ENCODE results near the gene GTPBP4.
"Not testable (repeated sequence)": the region's sequence is repeated elsewhere in the genome, so short reads cannot be mapped to it uniquely, and the experiment has no call there.

GTPBP4 gene

DNA sequence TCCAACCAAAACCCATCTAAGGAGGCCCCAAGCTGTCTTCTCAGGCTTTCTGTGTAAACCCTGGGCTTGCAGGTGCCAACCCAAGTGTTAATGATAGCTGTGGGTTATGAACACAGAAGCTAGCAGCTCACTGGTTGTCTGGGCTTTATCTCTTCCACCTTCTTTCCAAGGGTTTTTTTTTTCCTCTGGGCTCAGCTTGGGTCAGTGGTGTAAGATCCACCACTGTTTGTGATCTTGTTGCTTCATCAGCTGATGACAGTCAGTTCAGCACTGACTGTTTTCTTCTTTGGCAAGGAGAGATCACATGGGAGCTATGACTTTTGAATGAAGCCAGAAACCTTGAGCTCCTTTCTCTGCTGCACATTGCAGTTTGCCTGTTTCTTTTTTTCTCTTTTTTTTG, 4.6 kb downstream of the GTPBP4 start:
- DNase-seq: no peak

DNA sequence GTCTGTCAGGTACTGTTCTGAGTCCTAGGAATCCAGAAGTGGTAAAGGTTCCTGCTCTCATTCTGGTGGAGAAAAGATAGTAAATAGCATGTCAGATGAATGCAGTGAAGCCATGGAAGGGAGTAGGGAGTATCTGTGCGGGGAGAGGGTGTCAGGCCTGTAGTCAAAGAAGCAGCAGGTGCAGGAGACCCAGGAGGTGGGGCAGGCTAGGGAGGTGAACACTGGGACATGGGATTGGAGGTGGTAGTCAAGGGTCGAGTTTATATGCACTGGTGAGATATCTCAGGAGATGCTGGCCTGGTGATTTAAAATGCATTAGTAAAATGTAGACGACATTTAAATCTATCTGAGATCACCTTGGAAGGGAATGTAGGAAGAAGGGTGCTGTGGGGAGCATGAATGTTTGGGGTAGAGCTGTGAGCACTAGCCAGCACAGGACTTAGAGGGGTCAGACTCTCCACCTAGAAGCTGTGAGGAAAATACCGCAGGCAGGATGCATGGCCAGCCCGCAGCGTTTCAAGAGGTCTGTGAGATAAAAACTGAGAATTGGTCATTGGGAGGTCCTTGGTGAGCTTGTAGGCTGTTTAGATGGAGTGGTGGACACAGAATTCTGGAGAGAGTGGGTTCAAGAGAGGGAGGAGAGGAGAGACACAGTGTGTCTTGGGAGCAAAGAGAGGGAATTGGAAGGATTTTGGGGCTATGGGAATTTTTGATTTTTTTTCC, 6.8 kb downstream of the GTPBP4 start:
- no peak for DNase-seq

DNA sequence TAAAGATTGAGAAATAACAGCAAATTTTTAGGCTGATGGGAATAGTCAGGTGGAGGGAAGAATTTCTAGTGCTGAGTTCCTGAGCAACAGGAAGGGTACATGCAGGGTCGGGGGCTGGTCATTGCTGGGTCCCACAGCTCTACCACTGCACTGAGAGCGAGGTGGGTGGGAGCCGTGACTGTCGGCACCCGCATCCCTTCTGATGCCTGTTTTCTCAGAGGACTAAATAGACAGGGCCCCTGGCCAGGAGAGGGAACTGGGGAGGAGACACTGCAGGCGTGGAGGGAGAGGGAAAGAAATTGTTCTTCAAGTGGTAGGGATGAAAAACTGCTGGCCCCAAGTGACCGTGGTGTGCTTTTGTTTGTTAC, 7.3 kb downstream of the GTPBP4 start:
- no peak for DNase-seq

DNA sequence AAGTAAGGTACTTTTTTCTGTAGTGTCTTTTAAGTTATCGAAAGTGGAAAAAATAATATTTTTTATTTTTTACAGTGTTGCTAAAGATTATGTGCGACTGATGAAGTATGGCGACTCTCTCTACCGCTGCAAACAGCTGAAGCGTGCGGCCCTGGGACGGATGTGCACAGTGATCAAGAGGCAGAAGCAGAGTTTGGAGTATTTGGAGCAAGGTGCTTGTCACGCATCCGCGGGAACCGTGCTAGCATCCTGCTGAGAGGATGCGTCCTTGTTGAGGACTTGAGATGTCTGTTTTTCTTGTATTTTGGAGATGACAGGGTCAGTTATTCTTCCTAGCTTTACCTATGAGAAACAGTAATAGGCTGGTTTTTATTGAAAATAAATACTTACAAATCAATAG, 7.8 kb downstream of the GTPBP4 start:
- no peak for DNase-seq

- DNase-seq: no peak
Measured at GRCh38 chr10:997266-998022, 9.2 kb downstream of the GTPBP4 start.

DNA sequence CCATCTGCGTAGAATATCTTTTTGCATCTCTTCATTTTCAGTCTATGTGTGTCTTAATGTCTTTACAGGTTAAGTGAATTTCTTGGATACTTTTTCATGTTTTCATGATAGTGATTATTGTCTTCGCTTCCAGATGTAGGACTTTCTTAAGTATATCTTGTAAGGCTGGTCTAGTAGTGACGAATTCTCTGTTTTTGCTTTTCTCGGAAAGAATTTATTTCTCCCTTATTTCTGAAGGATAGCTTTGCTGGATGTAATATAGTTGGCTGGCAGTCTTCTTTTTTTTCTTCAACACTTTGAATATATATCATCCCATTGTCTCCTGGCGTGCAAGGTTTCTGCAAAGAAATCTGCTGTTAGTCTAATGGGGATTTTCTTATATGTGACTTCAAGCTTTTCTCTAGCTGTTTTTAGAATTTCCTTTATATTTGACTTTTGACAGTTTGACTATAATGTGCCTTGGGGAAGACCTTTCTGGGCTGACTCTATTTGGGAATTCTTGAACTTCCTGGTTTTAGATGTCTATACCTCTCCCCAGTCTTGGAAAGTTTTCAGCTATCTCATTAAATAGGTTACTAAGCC, 14.3 kb downstream of the GTPBP4 start:
- no peak for DNase-seq

DNA sequence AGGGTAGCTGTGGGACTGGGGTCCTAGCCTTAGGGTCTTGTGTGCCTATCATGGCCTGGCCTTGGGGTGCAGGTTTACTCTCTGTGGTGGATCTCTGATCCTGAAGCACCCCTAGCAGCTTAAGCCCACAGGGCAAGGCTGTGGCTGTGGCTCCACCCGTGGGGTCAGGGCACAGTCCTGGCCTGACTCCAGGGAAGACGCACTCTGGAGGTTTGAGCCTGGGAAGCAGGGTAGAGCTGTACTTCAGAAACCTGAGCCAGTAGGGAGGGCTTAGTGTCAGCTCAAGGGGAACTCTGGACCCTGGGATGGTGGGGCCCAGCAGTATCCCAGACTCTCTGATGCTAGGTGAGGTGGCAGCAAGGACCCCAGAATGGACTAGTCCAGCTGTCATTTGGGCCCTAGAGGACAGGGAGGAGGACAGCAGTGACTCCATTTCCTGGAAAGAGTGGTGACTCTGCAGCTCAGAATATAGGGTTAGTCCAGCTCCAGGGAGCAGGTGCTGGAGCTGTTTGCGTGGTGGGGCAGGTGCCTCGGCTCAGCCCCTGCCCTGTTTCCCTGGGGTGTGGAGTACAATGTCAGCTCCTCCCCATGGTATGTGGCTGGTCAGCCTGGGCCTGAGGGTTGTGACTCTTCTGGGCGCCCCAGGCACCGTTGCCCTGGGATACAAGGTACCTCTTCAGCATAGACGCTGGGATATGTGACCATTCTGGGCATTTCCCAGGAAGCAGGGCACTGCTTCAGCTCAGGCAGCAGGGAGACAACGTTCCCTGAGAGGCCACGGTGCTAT, 15.8 kb downstream of the GTPBP4 start:
- no peak for DNase-seq

- DNase-seq: no peak
Measured at GRCh38 chr10:1006573-1006972, 18.3 kb downstream of the GTPBP4 start.

DNA sequence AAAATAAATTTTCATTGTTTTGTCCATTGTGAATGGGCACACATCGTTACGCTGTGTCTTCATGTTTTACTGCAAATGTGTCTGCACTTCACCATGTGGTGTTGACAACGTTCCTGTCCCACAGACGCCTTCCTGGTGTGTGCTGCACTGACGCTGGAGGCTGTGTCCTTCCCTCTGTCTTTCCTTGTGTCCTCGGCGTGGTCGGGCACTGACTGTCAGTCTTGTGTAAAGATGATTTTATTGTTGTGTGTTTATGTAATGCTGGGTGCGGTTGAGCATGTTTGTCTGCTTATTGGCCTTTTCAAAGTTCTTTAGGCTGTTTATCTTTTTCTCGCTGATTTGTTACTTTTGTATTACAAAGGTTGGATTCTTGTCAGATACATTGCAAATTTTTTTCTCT, 19.3 kb downstream of the GTPBP4 start:
- DNase-seq: no peak

DNA sequence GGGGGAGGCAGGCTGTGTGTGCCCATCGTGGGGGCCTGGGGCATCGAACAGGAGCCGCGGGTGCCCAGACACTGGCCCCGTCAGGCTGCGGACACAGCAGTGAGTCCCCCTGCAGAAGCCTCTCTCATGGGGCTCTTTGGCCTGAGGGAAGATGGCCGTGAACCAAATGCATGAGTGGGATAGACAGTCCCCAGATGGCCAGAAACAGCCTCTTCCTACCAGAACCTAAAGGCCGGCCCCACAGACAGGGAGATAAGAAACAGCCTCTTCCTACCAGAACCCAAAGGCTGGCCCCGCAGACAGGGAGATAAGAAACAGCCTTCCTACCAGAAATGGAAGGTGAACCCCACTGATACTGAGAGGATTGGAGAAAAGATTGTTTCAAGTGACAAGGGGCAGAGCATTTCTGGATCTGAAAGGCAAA, 20.8 kb downstream of the GTPBP4 start:
- DNase-seq: no peak

- DNase-seq: not testable (repeated sequence)
Measured at GRCh38 chr10:1009947-1010346, 21.7 kb downstream of the GTPBP4 start.

DNA sequence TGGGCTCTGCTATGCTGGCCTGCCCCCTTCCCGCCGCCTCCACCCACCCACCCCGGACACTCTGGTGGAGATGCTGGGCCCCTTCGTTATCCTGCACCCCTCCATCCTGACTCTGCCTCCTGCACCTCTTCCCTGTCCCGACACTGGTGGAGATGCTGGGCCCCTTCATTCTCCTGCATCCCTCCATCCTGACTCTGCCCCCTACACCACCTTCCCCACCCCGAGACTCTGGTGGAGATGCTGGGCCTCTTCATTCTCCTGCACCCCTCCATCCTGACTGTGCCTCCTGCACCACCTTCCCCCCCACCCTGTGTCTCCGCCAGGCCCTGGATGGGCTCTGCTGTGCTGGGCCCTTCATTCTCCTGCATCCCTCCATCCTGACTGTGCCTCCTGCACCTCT, 22.5 kb downstream of the GTPBP4 start:
- DNase-seq: no peak

DNA sequence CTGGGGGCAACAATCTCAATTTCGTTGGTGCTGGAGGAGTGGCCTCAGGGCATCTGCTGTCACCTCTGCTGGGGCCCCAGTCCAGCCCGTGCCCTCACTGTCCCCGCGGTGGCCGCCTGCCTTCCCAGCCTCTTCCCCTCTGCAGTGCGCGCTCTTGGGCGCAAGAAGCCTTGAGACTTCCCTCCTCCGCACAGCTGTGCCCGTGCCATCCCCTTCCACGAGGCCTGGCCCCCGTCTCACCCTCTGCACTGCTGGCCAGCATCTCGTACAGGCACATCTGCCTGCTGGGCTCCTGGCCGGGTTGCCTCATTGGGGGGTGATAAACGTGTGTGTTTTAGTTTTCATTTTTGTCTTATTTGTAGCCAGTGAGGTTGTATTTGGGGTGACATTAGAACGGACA, 23.5 kb downstream of the GTPBP4 start:
- no peak for DNase-seq

DNA sequence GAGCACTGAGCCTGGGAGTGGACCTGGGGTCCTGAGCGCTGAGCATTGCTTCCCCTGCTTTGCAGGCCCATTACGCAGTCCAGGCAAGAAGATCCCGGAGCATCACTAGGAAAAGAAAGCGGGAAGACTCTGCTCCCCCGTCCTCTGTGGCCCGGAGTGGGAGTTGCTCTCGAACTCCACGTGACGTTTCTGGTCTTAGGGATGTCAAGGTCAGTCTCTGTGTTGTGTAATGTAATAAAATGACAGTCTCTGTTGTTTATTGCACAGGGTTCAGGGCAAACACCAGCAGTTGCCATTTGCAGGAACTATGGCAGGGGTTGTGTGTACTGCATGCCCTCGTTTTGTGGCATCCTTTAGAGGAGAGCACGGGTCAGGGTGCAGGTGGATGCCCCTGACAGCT, 27.5 kb downstream of the GTPBP4 start:
- no peak for DNase-seq

GRCh38 chr10:1019362-1019761, 31.1 kb downstream of the GTPBP4 start:
- no peak for DNase-seq

GRCh38 chr10:1020460-1020859, 32.2 kb downstream of the GTPBP4 start:
- DNase-seq: no peak

DNA sequence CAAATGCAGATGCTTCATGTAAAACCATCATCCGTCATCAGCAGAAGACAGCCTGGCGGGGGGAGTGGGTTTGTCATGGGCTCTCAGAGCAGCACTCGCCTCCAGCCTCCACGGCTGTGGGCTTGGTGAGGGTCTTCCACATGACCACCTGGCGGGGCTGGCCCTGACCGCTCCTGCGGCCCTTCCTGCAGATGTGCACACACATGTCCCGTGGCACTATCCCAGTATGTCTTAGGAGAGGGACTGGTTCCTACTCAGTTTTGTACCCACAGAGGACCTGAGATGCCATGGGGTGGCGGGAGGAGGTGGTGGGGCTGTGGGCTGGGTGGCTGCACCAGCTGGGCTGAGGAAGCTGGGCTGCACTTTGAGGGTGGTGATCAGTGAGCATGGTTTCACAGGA, 32.7 kb downstream of the GTPBP4 start:
- no peak for DNase-seq

DNA sequence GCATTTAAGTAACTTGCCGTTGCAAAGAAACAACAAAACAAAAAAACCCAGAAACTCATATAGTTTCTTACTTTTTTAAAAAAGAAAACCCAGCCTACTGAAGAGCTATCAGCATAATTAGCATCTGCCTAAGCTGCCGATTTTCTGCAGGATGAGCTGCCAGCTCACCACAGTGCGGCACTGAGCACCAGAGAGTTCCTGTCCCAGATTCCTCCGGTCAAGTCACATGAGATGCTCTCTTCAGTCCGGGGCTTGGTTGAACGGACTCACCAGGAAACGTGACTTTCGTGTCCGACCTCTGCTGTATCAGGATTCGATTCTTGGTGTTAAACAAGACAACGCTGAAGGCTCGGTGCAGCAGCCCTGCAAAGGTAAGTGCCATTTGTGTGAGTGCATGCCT, 34.2 kb downstream of the GTPBP4 start:
- DNase-seq: no peak

- DNase-seq: no peak
Measured at GRCh38 chr10:1024103-1024502, 35.9 kb downstream of the GTPBP4 start.

DNA sequence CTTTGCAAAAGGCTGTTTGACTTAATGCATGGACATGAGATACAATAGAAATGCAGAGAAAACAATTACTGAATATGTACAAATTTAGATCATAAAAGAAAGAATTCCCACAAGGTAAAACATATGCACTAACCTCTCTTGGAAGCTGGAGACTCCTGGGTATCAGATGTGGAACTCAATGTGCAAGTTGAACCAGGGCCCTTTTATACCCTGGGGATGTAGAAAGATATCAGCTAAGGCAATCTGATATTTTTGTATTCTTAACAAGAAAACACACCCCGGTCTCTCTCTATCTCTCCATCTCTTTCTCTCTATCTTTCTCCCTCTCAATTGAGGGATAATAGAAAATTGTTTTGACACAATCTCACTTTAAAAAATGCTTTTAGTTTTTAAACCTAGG, 37.4 kb downstream of the GTPBP4 start, which contains the start of gene IDI2:
Gene IDI2 (minus strand): TSS at position 177 of the 400 bp plus-strand sequence. CDS start 1,136 bp downstream, outside the sequence.
- DNase-seq: no peak

GRCh38 chr10:1026578-1026977, 38.3 kb downstream of the GTPBP4 start:
- no peak for DNase-seq

DNA sequence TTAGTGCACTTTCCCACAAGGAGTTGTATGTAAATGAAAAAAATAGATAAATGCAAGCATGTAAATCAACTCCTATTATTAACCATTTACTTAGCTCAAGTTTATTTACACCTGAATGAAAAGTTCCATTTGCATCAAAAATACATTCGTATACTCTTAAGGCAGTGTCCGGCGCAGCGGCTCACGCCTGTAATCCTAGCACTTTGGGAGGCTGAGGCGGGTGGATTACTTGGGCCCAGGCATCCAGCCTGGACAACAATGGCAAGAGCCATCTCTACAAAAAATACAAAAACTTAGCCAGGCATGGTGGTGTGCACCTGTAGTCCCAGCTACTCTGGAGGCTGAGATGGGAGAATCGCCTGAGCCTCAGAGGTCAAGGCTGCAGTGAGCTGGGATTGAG, 41.6 kb downstream of the GTPBP4 start:
- no peak for DNase-seq

DNA sequence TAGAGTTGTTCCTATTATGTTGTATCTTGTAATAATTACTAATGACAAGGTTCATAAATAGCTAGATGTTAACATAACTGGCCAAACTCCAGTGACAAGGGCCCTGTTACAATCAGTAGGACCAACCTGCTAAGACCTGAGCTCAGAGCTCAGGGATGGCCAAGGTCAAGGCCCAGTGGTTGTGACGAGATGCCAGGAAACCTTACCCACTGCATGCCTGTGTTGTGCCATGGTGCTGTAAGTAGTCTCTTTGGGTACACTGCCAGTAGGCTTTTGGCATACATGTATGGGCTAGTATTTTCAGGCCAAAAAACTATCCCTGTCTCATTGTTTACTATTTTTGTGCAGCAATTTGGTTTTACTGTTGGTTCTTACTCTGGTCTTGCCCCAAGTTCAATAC, 45.4 kb downstream of the GTPBP4 start:
- no peak for DNase-seq

Data from T1000 (cell line).